GM21360 (cell line): ENCODE results near the gene LMNB1.
"Not testable (repeated sequence)": the region's sequence is repeated elsewhere in the genome, so short reads cannot be mapped to it uniquely, and the experiment has no call there.

Experiments used
- ATAC-seq: cut with Tn5 transposase; IDR thresholded peaks from one replicate; pipeline ENCODE4 v1.9.1; 2021; ENCODE audit warnings: mild to moderate bottlenecking, moderate library complexity; ENCODE audit not compliant: unreplicated experiment

Gene LMNB1

GRCh38 chr5:126776499-126777256, at the start of gene LMNB1:
TSS of gene LMNB1 (plus strand) at chr5:126777136. CDS start at chr5:126777509, 373 bp downstream.
- peak; percentile 63 for ATAC-seq

DNA sequence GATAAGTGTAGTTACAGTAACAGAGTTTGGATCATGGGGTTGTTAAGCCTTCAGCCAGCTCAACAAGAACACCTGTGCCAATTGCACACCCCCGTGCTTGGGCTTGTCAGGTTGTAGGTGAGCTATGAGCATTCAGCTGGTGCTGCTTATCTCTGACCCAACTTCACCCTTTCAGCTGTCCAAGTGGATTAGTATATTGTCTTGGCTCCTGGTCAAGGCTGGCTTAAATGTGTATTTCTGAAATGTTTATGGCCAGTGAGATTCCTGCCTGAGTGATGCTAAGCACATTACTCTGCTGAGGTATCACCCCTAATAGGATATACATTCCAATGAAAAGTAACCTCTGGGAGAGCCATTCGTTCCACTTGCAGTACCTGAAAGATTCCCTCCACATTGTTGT, 44.2 kb upstream of the LMNB1 start:
- ATAC-seq, result no peak

GRCh38 chr5:126734573-126734972, 42.4 kb upstream of the LMNB1 start:
- ATAC-seq, result not testable (repeated sequence)

DNA sequence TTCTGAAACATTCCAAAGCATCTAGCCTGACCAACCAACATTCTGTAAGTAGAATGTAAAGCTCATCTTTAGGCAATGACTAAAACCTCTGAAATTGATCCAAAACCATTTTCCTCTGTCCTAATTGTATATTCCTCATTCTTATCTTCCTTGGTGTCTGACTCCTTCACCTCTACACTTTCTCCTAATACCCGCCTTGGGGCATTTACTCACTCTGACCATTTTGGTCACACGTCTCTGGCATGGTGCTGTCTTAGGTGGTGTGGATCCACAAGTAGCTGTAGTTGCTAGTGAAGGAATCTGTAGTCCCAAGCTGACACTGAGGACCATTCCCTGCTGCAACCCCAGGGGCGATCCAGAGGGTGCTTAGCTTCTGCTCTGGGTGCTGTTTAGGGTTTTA, 40.8 kb upstream of the LMNB1 start:
- ATAC-seq, result no peak

GRCh38 chr5:126741361-126741760, 35.6 kb upstream of the LMNB1 start:
- ATAC-seq, result no peak

GRCh38 chr5:126742425-126742824, 34.5 kb upstream of the LMNB1 start:
- no peak for ATAC-seq

DNA sequence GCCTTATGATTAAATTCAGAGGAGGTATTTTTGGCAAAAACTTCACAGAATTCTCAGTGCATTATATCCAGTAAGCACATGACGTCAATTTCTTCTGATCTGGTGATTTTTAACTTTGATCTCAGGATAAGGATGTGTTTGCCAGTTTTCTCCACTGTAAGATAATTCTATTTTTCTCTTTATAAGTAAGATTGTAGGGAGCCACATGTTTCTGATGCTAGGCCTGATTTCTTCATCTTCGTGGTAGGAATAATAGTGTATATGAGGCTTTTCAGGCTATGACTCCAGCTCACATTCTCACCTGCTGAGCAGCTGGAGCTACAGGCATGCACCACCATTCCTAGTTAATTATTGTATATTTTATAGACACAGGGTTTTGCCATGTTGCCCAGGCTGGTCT, 32.1 kb upstream of the LMNB1 start:
- no peak for ATAC-seq

DNA sequence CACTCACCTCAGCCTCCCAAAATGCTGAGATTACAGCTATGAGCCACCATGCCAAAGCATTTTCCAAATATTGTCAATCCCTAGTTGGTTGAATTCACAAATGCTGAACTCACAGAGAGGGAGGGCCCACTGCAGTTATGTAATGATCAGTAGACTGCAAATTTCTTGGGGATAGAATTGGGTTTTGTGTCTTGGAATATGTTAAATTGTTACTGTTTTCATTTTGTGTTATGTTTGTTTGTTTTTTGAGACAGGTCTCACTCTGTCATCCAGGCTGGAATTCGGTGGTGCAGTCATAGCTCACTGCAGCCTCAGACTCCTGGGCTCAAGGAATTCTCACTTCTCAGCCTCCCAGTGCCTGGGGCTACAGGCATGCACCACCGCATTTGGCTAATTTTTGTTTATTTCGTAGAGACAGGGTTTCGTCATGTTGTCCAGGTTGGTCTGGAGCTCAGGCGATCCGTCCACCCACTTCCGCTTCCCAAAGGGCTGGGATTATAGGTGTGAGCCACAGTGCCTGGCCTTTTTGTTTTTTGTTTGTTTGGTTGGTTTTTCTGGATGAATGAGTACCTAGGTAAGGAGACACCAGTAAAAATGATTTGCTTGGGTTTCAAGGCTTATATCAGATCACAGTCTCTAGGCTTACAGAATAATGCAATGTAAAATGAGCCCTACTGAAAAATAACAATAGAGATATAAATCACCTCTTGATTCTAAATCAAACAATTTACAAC, 31.5 kb upstream of the LMNB1 start:
- no peak for ATAC-seq

DNA sequence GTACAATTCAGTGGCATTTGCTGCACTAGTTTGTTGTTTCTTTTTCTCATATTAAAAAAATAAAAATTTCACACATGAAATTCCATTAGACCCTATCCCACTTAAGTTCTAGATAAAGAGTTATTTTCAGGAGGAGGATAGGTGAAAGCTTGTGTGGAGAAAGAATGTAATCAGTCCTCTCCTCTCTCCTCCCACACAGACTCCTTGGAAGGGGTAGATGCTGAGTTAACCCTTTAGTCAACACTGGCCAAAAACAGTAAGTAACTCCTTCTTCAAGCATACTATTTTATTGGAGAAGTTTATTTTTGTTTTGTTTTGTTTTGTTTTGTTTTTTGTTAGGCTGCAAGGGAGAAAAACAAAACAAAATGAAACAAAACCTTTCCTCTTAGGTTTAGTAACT, 30.6 kb upstream of the LMNB1 start:
- no peak for ATAC-seq

DNA sequence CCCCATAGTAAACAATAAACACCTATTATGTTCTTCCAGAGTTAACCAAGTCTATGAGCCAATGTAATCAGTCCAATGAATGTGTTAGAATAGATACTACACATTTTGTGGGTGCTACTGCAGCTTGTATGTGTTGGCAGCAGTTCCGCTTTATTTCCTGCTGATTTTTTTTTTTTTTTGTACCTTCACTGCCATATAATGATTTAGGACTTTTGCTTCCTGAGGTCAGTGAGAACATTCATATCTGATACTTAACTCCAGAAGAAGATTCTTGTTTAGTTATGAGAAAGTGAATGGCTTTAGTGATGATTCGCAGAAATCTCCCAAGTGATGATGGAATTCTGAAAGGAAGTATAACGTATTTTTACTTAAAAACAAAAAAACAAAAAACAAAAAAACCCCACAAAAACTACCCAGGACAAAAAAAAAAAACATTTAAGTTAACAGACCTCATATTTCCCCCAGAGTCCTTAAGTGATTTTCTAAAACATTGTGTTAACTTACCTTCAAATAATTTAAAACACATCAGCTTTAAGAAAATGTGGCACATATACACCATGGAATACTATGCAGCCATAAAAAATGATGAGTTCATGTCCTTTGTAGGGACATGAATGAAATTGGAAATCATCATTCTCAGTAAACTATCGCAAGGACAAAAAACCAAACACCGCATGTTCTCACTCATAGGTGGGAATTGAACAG, 24.7 kb upstream of the LMNB1 start:
- ATAC-seq, result no peak

GRCh38 chr5:126753227-126753626, 23.7 kb upstream of the LMNB1 start:
- ATAC-seq, result no peak

- ATAC-seq, result no peak
These were observed 22.3 kb upstream of the LMNB1 start for GRCh38 chr5:126754609-126755008.

DNA sequence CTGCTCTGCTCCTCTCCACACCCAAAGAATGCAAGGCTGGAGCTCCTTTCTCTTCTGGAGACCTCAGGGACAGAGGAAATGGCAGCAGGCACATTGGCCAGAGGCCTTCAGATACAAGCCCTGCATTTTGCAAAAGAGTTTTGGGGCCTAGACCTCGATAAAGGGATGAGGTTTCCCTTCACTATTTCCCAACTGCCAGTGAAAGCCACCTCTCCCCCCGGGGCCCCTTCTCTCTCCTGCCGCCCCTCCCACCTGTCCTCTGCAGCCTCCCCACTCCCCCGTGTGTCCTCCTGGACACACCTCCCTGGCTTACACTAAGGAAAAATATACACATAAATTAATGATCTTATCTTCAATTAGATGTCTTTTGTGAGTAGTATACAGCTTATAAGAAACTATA, 21.3 kb upstream of the LMNB1 start:
- no peak for ATAC-seq

DNA sequence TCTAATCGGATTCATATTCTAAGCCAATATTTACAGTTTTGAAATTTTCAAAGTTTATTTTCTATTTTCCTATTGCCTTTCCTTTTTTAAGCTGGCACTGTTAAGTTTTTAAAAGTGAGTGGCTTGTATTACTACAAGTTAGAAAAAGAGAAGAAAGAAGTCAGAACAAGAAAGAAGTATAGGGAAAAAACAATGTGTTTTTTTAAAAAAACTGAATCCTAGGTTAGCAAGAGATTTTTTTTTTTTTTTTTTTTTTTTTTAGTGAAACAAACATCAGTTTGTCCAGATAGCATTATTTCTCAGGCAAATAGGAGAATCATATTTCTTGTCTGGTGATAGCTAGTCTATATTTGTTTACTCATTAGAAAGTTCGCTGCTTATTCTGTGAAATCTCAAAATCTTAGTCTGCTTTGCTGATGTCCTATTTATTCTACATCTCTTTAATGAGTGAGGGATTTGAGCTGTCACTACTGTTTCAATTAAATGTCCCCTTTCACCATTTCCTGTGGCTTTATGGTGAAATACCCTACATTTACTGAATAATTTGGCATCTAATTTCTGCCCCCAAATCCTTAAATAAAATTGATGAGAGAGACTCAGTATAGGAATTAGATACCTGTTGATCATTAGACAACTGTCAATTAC, 19.1 kb upstream of the LMNB1 start:
- ATAC-seq, result no peak

DNA sequence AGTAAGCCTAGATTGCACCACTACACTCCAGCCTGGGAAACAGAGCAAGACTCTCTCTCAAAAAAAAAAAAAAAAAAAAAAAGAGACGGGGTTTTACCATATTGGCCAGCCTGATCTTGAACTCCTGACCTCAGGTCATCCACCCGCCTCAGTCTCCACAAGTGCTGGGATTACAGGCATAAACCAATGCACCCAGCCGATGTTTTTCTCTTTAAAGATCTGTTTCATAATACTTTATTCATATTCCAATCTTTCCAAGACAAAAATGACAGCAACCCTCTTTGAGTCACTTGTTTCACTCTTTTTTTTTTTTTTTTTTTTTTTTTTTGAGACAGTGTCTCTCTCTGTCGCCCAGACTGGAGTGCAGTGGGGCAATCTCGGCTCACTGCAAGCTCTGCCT, 13.6 kb upstream of the LMNB1 start:
- no peak for ATAC-seq

DNA sequence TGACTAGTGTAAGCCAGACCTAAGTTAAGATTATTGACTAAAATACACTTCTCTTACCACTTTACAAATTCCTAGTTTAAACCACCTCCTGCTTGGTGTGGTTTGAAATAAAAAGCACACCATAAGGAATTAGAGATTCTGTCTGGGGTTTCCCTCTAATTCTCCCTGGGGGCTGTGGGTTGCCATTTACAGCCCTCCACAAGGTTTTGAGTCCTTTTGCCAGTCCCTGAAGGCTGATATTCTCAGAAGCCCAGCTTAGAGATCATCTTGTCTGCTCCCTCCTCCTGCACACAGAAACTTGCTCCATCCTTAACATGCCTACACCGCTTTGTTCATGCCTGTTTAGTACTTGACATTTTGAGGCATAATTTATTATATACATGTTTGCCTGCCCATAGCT, 7.2 kb upstream of the LMNB1 start:
- no peak for ATAC-seq

DNA sequence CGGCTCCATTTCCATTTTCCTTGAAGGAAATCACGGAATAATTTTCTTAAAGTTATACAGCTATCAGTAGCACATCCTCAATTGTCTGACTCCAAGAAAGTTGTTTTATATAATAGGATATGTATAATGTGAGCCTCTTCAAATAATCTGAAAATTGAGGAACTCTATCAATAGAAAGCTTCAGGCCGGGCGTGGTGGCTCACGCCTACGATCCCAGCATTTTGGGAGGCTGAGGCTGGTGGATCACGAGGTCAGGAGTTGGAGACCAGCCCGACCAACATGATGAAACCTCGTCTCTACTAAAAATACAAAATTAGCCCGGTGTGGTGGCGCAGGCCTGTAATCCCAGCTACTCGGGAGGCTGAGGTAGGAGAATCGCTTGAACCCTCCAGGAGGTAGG, 3.4 kb upstream of the LMNB1 start:
- not testable (repeated sequence) for ATAC-seq

DNA sequence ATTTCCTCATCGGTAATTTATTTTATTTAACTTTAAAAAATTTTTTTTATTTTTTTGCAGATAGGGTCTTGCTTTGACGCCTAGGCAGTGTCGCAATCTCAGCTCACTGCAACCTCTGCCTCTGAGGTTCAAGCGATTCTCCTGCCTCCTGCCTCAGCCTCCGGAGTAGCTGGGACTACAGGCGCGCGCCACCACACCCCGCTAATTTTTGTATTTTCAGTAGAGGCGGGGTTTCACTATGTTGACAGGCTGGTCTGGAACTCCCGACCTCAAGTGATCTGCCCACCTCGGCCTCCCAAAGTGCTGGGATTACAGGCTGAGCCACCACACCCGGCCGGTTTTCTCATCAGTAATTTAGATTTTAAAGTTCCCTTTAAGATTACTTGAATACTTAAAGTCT, 2.3 kb upstream of the LMNB1 start:
- ATAC-seq, result not testable (repeated sequence)

DNA sequence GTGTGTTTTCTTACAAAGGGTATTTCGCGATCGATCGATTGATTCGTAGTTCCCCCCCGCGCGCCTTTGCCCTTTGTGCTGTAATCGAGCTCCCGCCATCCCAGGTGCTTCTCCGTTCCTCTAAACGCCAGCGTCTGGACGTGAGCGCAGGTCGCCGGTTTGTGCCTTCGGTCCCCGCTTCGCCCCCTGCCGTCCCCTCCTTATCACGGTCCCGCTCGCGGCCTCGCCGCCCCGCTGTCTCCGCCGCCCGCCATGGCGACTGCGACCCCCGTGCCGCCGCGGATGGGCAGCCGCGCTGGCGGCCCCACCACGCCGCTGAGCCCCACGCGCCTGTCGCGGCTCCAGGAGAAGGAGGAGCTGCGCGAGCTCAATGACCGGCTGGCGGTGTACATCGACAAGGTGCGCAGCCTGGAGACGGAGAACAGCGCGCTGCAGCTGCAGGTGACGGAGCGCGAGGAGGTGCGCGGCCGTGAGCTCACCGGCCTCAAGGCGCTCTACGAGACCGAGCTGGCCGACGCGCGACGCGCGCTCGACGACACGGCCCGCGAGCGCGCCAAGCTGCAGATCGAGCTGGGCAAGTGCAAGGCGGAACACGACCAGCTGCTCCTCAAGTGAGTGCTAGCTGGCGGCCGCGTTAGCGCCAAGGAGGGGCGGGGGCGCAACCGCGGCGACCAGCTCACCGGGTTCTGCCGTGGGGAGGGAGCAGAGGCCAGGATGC, 480 bp downstream of the LMNB1 start:
- ATAC-seq, result no peak

GRCh38 chr5:126777975-126778674, 1.2 kb downstream of the LMNB1 start:
- ATAC-seq, result peak; percentile 64
